DMS53 (cell line): ENCODE results near the gene MTFP1.
"Not testable (repeated sequence)": the region's sequence is repeated elsewhere in the genome, so short reads cannot be mapped to it uniquely, and the experiment has no call there.

ENCODE experiments used
- DNase-seq: peaks from one replicate; lab custom pipeline; 2025; lab: John Stamatoyannopoulos, UW

The MTFP1 gene, protein sequence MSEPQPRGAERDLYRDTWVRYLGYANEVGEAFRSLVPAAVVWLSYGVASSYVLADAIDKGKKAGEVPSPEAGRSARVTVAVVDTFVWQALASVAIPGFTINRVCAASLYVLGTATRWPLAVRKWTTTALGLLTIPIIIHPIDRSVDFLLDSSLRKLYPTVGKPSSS

GRCh38 chr22:30425616-30426387, at the start of gene MTFP1:
TSS of gene MTFP1 (plus strand) at chr22:30425768. CDS start at chr22:30425880, 112 bp downstream.
- DNase-seq = peak; percentile 75

- DNase-seq = no peak
Observed at GRCh38 chr22:30380011-30380410, 45.6 kb upstream of the MTFP1 start.

- no peak for DNase-seq
Observed at GRCh38 chr22:30381264-30381663, 44.3 kb upstream of the MTFP1 start.

- DNase-seq = no peak
Observed at GRCh38 chr22:30382340-30382739, 43.2 kb upstream of the MTFP1 start.

GRCh38 chr22:30383061-30383460, 42.5 kb upstream of the MTFP1 start:
- no peak for DNase-seq

GRCh38 chr22:30385942-30386341, 39.6 kb upstream of the MTFP1 start:
- DNase-seq = no peak

DNA sequence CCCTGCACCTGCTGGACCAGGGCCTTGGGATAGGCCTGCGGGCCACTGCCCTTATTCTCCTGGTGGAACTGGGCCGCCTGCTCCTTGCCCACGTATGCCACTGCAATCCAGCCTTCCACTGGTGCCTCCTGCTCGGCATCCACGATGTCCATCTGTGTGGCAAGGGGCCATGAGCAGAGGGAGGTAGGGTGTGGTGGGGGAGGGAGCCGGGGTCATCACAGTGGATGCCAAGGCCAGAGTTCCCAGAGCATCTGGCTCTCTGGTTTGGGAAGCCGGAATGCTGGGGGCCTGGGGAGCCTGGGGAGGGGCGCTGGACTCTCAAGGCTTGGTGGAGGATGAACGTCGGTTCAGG, 39.0 kb upstream of the MTFP1 start:
- DNase-seq = no peak

DNA sequence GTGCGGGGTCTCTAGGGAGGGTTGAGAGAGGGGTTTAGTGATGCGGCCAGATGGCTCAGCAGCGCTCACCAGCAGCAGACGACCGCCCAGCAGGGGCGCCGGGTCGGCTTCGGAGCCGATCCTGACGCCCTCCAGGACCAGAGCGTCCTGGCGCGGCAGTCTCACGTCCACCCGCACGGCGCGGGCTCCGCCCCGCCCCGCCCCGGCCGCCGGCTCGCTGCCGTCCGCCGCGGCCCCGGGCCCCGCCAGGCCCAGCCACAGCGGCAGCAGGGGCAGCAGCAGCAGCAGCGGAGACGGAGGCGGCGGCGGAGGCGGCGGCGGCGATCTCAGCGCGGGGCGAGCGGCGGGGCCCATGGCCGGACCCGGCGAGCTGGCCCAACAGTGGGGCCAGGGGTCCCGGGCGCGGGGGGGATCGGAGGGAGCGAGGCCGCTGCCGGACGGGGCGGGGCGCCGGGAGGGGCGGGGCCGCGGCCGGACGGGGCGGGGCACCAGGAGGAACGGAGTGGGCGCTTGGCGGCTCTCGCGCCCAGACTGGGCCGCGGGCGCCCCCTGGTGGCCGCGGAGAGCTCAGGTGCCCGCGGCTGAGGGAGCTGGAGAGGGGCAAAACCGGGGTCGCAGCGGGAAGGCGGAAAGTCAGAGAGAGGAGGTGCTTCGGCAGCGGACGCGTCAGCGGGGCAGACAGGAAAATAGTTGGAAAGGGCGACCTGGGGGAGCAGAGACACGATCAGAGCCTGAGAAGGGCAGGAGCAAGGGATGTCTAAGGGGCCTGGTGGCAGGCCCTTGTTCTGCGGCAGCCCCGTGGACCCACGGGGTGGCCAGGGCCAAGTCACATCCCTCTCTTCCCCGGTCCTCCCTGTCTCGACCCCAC, 38.4 kb upstream of the MTFP1 start, which contains the start of gene RNF215:
Gene RNF215 (minus strand): TSS at position 452 of the 868 bp plus-strand sequence. CDS start 98 bp downstream, at position 354.
- DNase-seq = peak; percentile 68

DNA sequence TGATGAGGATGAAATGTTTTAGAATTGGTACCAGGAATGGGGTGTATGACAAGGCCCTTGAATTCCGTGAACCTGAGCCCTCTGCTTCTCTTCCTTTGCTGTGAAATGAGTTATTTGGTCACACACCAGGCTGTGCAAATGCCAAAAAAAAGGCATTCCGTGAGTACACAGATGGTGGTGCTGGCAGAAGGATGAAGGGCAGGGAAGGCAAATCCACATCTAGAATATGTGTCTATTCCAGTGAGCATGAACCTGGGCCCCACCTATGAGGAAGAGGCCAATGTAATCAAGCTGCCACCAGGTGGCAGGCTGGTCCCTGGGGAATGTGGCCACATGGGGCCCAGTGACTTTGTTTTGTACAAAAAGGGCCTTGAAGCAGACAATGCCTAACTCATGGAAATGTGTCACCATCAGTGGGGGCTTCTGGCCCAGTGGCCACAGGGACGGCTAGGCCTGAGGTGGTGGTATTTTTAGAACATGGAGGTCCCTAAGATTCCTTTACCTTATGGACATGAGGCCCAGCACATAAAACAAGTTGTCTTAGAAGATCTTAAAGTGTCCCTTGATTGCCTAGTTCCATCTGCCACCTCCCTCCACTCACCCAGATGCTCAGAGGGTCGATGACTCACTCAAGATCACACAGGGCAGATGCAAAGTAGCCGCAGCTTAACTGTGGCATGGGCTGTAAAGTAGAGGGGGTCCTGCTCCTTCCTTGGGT, 34.4 kb upstream of the MTFP1 start:
- DNase-seq = peak; percentile 77

DNA sequence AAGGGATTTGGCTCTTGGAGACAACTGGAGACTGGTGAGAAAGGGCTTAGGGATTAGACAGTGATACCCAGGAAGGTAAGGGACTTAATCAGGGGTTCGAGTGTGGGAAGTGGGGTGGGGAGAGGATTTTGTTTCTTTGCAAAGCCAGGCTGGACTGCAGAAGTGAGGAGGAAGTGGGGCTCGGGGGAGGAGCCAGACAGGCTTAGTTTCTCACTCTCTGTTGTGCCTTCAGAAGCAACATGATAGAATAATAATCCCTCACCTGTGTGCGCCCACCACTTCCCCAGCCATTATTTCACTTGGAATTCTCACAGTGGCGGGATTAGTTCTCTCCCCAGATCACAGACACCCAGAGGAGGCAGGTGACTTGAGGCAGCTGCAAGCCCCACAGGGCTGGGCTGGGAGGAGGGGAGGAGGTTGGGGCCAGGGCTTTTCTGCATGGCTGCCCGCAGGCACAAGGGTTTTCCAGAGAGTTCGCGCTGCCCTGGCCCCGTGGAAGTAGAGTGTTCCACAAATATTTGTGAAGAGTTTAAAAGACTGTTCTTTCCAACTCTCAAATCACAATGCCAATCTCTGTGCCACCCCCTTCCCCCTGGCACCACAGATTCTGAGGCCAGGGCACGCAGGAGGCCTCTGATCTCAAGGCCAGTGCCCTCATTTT, 32.8 kb upstream of the MTFP1 start:
- DNase-seq = peak; percentile 43

DNA sequence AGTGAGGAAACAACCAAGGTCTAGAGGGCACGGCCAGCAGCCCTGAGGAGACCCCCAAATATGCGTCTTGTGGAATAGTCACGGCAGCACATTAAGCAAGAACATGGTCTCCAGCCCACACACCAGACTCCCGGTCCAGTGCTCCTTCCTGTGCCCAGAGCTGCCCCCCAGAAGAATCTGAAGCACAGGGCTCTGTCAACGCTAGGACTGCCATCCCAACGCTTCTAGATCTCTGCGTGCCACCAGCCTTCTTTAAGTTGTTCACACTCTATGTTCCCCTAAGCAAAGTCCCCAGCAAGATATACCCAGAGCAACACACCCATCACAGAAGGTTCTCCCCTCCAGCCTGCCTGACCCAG, 32.3 kb upstream of the MTFP1 start:
- DNase-seq = no peak

DNA sequence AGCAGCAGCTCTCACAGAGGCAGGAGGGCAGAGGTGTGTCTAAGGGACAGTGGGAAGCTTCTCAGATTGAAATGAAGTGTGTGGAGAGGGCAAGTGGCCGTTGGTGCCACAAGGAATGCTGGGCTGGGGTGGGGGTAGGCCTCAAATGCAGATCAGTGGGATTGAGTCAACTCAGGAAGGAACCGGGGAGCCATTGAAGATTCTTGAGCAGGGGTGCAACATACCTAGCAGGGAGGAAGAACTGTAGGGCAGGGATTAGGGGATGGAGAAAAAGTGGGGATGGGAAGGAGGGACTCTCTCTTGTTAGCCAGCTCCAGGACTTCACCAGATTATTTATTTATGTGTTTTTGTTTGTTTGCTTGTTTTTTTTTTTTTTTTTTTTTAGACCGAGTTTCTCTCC, 31.7 kb upstream of the MTFP1 start:
- DNase-seq = no peak

- DNase-seq = peak; percentile 59
Observed at GRCh38 chr22:30396871-30397655, 28.5 kb upstream of the MTFP1 start, which contains the start of gene SEC14L2. TSS of gene SEC14L2 (plus strand) at chr22:30397018. CDS start at chr22:30397117, 99 bp downstream.

GRCh38 chr22:30397656-30398635, 27.6 kb upstream of the MTFP1 start:
- no peak for DNase-seq

DNA sequence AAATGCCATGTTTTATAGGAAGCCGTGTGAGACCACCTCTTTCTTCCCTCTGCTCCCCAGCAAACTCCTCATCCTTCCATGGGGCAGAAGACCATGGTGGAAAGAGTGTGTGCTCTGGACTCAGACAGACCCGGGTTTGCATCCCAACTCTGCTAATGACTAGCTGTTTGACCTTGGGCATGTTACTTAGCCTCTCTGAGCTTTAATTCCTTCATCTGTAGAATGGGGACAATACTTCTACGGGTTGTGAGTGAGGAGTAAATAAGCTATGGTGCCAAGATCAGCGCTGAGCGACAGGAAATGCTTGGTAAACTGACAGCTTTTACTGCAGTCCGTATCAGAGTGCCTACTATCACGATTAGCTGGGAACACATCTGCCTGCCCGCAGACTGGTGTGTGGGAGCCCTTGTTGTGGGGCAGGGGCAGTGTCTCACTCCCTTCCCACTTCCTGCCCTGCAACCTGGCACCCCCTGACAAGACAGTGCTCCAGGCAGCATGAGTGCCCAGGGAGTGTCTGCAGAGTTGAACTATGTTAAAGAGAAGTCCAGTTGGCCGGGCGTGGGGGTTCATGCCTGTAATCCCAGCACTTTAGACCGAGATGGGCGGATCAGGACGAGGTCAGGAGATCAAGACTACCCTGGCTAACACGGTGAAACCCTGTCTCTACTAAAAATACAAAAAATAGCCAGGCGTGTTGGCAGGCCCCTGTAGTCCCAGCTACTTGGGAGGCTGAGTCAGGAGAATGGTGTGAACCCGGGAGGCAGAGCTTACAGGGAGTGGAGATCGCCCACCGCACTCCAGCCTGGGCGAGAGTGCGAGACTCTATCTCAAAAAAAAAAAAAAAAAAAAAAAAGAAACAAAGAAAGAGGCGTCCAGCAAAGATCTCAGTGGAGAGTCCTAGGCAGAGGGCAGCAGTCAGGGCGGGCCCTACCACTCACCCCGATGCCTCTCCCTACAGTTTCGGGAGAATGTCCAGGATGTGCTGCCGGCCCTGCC, 26.6 kb upstream of the MTFP1 start:
- DNase-seq = no peak

DNA sequence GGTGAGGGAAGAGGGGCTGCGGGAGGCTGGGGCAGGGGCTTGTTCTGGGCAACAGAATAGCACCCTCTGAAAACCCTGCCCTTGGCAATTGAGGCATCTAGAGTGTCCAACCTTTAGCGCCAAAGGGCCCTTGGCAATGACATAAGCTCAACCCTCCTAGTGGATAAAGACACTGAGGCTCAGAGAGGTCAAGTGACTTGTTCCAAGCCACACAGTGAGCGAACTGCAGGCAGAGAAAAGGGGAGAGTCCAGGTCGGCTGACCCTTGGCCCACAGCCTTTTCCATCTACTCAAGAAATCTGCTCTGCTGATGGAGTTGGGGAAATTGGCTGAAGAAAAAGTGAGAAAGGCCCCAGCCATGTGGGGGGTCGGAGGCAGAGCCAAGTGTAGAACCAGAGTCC, 25.9 kb upstream of the MTFP1 start:
- no peak for DNase-seq

DNA sequence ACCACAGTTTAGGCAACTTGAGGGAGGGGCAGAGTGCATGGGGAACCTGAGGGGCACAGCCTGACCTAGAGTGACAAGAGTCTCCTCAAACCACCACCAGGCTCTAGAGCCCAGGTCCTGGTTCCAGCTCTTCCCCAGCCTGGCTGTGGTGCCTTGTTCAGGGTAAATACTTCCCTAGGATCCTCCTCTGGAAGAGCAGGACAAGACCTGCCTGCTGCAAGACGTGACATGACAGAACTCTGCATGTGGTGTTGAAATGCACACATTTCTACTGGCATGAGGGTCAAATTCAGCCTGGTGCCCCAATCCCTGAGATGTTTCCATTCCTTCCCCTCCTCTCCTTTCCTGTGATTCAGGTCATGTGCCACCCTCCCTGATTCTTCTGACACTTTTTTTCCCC, 25.4 kb upstream of the MTFP1 start:
- no peak for DNase-seq

DNA sequence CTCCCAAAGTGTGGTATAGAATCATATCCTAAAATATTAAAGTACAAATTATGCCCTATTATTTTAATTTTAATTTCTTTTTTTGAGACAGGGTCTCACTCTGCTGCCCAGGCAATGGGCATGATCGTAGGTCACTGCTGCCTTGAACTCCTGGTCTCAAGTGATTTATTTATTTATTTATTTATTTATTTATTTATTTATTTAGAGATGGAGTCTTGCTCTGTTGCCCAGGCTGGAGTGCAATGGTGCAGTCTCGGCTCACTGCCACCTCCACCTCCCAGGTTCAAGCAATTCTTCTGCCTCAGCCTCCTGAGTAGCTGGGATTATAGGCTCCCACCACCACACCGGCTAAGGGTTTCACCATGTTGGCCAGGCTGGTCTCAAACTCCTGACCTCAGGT, 24.5 kb upstream of the MTFP1 start:
- DNase-seq = not testable (repeated sequence)
